GM21717 (cell line): ENCODE data around the gene CLDN9.
"Not testable (repeated sequence)": the region's sequence is repeated elsewhere in the genome, so short reads cannot be mapped to it uniquely, and the experiment has no call there.

Source experiments
- ATAC-seq: cut with Tn5 transposase; IDR thresholded peaks from one replicate; pipeline ENCODE4 v1.9.1; 2021; ENCODE audit warnings: mild to moderate bottlenecking, moderate library complexity; ENCODE audit not compliant: unreplicated experiment

CLDN9 gene

DNA sequence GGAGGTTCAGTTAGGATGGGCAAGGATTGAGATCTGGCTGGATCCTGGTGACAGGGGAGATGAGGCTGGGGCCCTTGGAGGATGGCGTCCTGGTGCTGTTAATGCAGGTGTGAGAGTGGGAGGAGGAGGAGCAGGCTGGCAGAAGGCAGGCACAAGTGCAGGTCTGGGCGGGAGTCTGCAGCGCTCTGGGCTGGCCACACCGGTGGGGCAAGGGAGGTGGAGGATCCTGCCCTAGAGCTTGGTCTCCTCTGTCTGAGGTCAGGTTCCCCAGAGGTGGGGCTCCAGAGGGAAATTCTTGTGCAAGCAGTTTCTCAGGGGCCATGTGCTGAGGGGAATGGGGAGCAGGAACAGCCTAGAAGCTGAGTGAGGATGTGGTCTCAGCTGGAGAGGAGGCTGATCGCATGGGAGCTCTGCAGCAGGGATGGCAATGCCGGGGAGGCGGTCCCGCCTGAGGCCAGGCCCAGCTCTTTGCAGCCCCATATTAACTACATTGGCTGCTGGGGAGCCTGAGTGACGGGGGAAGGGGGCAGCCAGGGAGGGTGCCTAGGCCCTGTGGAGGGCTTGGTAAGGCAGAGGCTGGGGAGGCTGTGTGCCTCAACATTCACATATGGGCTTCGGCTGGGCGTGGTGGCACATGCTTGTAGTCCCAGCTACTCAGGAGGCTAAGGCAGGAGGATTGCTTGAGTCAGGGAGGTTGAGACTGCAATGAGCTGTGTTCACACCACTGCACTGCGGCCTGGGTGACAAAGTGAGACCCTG lies 40.0 kb downstream of the CLDN9 start:
- ATAC-seq: not testable (repeated sequence)

DNA sequence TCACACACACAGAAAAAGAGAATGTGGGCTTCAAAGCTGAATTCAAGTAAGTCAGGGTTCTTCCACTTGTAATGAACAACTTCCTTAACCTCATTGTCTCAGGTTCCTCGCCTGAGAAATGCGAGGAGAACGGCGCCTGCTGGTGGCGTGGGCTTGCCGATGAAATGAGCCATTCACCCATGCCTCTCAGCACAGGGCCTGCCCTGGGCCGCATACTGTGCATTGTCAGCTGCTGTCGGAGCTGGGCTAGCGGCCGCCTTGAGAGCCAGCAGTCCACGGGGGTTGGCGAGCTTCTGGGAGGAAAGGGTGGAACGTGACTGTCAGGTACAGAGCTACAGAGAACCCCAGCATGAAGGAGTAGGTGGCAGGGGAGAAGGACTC lies 40.6 kb downstream of the CLDN9 start:
- not testable (repeated sequence) for ATAC-seq

DNA sequence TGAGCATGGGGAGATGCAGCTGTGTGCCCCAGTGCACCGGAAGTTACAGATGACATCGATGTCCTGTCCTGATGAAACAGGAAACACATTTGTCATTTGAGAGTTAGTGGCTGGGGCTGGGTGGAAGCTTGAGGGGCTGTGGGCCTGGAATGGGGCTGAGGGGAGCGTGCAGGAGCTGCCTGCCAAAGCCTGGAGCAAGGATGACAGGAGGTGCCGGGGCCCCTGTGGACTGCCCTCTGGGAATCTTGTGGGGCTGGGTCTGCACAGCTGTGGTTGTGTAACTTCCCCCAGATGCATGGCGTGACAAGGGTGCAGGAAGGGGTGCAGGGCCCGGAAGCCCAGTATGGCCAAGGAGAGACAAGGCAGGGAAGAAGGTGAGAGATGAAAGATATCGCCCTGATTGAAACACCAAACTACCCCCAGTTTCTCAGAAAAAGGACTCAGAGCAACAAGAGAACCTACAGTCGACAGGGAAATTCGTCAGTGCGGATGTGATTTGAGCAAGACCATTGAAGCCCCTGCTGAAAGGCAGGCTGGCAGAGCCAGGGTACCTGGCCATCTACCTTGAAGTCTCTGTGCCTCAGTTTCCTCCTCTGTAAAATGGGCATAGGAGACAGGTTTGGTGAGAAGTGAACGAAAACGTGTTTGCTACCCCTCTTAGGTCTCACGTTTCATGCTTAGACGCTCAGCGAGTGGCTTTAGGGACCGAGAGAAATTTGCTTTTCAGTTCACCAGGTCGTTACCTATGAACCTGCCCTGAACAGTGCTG lies 42.4 kb downstream of the CLDN9 start:
- ATAC-seq: no peak

DNA sequence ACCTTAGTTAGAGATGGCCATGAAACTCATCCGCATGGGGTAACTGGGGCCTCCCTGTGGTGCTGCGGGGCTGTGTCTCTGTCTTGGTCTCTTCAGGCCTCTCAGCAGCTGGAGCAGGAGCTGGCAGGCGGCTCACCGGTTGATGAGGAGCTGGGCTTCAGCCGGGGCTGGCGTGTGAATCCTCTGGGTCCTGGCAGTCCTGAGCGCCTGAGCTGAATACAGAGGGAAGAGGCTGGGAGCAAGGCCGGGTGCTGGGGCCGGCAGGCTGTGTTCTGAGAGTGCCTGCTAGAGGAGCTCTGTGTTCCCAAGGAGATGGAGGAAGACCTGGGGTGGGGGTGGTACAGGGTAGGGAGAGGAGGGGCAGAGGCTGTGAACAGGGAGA lies 43.0 kb downstream of the CLDN9 start:
- ATAC-seq: not testable (repeated sequence)

DNA sequence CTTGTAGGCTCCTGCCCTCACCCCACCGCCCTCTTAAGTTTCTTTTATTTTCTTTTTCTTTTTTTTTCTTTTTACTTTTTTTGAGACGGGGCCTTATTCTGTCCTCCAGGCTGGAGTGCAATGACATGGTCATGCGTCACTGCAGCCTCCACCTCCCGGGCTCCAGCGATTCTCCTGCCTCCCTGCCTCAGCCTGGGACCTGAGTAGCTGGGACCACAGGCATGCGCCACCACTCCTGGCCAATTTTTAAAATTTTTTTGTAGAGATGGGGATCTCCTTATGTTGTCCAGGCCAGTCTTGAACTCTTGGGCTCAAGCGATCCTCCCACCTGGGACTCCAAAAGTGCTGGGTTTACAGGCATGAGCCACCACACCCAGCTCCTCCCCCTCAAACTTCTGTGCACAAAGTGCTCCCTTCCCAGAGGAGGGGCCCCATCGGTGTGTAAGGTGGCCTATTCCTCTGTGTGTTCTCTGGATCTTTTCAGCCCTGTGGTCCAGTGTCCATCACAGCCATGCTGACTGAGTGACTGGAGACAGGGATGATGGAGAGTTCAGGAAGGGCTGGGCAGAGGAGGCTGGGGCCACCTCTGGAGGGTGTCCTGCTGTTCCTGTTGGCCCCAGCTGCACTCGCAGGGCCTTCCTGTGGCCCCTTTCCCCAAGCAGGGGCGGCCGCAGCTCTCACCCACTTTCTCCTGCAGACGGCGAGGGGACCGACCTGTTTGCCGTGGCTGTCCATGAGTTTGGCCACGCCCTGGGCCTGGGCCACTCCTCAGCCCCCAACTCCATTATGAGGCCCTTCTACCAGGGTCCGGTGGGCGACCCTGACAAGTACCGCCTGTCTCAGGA lies 43.8 kb downstream of the CLDN9 start:
- ATAC-seq: no peak

DNA sequence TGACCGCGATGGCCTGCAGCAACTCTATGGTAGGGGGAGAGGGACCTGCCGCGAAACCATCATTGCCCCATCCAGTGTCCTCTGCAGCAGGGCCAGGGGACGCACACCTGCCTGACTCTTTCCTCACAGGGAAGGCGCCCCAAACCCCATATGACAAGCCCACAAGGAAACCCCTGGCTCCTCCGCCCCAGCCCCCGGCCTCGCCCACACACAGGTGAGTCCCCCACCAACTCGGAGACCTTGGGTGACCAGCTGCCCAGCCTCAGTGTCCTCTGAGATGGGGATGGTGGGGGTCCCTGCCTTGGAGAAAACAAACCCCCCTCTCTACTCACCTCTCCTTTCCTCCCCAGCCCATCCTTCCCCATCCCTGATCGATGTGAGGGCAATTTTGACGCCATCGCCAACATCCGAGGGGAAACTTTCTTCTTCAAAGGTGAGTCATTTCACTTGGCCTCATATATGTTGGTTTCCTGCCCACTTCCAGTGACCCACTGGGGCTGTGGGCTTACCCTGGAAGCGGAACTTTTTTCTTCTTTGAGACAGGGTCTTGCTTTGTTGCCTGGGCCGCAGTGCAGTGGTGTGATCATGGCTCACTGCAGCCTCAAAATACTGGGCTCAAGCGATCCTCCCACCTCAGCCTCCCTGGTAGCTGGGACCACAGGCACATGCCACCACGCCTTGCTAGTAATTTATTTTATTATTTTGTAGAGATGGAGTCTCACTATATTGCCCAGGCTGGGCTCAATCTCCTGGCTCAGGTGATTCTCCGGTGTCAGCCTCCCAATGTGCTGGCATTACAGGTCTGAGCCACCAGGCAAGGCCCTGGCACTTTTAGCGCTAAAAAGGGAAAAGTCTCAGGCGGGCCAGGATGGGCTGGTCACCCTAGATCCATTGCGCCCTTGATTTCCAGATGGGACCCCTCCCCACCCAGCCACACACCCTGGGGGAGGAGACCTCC lies 44.7 kb downstream of the CLDN9 start:
- ATAC-seq: no peak

DNA sequence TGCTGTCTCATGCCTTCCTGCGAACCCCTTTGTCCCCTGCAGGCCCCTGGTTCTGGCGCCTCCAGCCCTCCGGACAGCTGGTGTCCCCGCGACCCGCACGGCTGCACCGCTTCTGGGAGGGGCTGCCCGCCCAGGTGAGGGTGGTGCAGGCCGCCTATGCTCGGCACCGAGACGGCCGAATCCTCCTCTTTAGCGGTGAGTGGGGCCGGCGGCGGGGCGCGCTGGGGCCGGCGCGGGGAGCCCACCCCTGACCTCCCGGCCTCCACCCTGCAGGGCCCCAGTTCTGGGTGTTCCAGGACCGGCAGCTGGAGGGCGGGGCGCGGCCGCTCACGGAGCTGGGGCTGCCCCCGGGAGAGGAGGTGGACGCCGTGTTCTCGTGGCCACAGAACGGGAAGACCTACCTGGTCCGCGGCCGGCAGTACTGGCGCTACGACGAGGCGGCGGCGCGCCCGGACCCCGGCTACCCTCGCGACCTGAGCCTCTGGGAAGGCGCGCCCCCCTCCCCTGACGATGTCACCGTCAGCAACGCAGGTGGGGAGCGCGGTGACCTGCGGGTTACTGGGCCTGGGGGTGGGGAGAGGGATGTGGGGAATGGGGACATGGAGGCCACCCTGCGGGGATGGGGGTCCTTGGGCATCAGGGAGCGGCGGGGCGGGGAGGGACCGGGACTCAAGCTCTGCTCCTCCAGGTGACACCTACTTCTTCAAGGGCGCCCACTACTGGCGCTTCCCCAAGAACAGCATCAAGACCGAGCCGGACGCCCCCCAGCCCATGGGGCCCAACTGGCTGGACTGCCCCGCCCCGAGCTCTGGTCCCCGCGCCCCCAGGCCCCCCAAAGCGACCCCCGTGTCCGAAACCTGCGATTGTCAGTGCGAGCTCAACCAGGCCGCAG lies 45.7 kb downstream of the CLDN9 start:
- no peak for ATAC-seq

DNA sequence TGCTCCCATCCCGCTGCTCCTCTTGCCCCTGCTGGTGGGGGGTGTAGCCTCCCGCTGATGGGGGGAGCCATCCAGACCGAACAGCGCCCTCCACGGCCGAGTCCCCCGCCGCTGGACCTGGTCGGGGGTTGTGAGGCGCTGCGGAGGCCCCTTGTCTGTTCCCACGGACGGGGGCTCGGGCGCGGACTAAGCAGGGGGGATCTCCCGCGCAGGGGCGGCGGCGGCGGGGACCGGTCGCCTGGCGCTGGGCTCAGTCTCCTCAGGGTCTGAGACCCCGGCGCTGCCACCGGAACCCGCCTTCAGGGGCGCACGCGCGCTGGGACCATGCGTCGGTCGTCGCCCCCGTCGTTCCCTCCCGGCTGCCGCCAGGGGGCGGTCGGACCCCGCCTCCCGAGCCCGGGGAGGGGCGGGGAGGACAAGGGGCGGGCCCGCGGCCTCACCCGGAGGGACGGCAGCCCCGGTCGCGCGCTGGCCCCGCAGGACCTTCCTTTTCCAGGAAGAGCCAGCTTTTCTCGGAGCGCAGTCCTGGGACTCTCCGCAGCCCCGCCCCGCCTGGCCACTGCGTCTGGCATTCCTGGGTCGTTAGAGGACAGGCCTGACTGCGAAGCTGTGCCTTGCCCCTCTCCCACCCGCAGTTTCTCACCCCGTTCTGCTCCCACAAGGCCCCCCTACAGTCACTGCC lies 46.5 kb downstream of the CLDN9 start:
- ATAC-seq: peak; percentile 58

DNA sequence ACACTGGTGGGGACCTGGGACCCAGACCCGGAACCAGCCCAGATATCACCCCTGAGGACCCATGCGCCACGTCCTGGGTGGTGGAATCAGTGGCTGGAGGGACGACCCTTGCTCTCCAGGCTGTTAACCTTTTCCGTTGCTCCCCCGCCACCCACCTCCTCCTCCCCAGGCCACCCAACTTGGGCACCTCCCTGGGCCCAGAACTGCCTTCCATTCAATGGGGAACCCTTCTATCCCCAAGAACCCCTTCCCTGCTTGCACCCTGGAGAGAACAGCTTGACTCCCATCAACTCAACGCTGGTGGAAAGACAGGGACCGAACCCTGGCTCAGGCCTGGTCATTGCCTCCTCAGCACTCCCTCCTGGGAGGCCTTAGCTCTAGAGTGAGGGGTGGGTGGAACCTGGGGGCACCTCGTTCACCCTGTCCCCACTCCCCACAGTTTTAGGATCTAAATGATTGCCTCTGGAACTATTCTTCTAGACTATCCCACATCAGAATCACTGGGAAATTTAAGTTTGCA lies 47.1 kb downstream of the CLDN9 start:
- ATAC-seq: peak; percentile 6

DNA sequence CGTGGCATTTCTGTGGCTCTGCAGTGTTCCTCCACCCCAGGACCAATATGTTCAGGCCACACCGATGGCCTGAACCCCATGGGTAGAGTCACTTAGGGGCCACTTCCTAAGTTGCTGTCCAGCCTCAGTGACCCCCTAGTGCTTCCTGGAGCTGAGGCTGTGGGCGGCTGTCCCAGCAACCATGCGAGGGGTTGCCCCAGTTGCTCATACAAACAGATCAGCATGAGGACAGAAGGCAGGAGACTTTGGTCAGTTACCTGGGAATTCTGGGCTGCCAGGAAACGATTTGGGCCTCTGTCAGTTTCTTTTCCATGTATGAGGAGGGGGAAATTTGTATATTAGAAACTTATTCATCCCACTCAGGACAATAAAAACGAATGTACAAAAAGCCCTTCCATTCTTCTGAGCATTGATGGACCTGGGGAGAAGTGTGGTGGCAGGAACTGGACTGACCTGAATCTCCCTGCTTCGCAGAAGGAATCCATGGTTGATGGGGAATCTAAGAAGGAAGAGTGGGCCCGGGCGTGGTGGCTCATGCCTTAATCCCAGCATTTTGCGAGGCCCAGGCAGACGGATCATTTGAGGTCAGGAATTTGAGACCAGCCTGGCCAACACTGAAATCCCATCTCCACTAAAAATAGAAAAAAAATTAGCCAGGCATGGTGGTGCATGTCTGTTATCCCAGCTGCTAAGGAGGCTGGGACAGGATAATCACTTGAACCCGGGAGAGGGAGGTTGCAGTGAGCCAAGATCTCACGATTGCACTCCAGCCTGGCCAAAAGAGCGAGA lies 47.8 kb downstream of the CLDN9 start:
- no peak for ATAC-seq

DNA sequence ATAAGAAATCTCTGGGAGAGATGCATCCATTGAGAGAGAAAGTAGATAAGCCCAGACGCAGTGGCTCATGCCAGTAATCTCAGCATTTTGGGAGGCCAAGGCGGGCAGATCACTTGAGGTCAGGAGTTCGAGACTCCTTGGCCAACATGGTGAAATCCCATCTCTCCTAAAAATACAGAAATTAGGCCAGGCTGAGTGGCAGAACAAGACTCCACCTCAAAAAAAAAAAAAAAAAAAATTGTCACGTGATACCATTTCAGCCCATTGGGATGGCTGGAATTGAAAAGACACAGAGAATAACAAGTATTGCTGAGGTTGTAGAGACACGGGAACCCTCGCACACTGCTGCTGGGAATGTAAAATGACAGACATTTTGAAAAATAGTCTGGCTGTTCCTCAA lies 49.8 kb downstream of the CLDN9 start:
- ATAC-seq: no peak

DNA sequence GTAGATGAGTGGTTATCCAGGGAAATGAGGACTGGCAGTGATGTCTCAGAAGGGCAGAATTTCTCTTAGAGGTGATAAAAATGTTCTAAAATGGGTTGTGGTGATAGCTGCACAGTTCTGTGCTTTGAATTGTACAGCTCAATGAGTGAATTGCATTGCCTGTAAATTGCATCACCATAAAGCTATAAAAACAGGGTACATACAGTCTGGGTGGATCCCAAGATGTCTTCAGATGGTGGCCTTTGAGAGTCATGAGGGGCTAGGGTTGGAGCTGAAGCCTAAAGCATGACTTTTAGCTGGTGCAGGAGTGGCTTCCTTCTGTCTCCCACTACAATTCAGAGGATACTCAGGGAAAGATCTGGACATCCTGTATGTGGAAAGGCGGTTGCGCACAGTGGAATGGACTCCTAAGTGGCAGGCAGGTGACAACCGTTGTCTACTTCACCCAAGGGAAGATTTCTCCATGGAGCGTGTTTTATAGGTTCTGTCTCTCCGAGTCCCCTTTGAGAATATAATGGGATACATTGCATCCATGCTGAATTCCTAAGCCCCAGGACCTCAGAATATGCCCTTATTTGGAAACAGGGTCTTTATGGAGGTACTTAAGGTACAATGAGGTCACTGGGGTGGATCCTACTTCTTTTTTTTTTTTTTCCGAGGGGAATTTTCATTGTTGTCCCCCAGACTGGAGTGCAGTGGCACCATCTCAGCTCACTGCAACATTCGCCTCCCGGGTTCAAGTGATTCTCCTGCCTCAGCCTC lies 51.1 kb downstream of the CLDN9 start:
- no peak for ATAC-seq
